Activated CD8-positive, alpha-beta memory T cell treated with anti-CD3 and anti-CD28 coated beads, Interleukin-2, amount 50 U/mL, for 24 hours (primary cell): Measurements from ENCODE around the gene LRCH1.

Source experiments
- DNase-seq: peaks from one replicate; pipeline ENCODE4 v3.0.0-alpha.2; 2020; ENCODE audit errors: extremely low read depth

The LRCH1 gene

DNA sequence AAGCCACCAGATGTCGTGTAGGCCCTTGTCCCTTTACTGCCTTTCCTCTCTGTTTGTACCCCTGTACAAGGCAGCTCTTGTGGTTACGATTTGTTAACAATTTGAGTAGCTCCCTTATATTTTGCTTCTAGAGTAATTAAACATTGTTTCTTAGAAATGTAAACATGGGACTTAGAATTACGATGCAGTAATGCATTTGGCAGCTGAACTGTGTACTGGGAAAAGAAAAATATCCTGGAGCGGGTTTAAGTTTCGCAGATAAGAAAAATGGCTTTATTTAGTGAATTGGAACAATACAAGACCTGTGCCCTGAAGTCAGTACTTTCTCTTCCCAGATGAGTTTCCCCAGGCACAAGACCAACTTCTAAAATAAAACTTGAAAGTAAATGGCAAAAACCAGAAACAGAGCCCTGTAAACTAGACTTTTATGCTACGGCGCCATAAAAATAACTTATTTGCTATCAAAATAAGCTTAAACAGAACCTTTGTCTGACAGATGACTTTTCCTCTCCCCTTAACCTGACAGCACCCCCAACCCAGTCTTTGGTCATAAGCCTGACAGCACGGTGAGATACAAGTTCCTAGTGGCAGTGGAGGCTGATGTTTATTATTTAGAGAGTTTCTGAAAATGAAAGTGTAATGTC, 63.0 kb downstream of the LRCH1 start:
- no peak for DNase-seq

DNA sequence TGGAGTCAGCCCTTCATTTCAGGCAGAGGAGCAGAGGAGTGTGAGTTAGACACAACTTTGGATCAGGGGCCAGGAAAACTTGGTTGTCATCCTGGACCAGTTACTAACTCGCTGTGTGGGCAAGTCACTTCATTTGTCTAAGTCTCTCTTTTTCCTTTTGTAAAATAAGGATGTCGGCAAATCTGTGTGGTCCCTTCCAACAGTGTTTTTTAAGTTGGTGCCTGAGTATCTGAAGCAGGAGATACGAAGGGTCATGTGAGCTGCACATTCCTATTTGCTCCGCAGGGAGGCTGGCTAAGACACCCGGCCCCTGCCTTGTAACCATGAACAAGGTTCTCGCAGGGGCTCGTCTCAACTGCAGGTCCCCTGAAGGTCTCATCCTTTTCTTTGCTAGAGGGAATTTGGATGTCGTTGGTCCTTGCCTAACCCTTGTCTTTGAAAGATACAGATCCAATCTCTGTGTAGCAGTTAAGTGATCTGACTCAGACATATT, 64.3 kb downstream of the LRCH1 start:
- no peak for DNase-seq

DNA sequence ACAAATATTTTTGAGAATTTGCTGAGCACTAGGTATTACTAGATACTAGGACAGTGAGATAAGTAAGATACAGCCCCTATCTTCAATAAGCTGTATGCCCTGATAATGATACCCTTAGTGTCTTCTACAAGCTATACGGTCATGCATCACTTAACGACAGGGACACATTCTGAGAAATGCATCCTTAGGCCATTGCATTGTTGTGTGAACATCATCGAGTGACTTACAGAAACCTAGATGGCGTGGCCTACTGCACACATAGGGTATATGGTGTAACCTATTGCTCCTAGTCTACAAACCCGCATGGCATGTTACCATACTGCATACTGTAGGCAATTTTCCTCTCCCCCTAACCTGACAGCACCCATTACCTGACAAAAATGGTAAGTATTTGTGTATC, 64.9 kb downstream of the LRCH1 start:
- DNase-seq: no peak

DNA sequence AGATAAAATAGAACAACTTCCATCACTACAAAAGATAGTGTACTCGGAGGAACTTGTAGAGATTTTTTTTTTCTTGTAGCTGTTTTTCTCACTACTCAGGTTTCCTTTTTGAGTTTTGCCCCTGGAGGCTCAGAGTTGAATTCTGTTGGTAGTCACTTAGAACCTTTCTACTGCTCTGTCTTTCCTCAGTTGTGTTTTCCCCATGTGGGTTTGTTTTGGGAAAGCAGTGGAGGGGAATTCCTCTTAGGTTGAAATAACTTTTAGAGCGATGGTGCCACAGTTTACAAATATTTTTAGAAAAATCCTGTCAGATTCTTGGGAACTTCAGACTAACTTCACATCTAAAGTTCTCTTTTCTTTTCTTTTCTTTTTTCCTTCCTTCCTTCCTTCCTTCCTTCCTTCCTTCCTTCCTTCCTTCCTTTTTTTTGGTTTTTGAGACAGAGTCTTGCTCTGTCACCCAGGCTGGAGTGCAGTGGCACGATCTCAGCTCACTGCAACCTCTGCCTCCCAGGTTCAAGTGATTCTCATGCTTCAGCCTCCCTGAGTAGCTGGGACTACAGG, 65.8 kb downstream of the LRCH1 start:
- no peak for DNase-seq

DNA sequence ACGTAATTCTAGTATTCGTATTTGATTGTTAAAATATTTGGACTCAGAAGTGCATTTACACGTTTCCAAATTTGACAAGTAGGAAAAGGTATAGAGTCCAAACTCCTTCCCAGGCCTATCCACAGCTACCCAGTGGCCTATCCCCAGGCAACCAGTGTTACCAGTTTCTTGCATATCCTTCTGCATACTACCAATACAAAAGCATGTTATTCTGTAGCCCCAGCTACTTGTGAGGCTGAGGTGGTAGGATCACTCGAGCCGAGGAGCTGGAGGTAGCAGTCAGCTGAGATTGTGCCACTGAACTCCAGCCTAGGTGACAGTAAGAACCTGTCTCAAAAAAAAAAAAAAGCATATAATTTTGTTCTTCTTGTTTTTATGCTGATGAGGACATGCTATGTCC, 67.1 kb downstream of the LRCH1 start:
- DNase-seq: no peak

DNA sequence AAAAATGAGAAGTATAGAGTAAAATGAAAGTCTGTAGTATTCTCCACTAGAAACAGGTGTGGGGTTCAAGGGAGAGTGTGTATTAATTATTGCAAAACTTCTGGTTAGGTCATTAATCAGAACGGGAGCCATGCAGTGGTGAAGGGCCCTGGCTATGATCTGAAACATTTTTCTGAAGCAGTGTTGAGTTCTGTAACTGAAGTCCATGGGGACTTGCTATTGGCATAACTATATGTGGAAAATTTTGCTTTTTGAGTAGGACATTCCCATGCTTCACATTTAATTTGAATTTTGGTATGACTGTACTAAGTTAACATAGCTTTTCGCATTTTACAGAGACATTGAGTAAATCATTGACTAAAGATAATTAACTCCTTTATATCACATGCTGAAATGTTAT, 67.5 kb downstream of the LRCH1 start:
- no peak for DNase-seq

DNA sequence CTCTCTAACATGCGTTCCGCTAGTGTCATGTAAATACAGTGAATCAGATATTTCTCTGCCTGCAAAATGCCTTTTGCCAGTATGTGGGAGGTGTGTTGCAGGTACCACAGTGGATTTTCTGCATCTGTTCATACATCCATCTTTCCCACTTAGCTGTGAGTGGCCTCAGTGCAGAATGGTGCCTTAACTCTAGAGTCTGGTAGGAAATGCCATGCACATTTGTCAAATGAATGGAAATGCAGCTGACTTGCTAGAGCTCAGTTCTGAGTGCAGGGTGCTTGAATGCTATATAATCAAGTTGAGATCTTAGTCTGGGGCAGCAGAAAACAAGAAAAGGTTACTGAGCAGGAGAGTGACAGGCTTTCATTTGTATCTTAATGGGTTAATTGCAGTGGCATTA, 68.2 kb downstream of the LRCH1 start:
- no peak for DNase-seq

DNA sequence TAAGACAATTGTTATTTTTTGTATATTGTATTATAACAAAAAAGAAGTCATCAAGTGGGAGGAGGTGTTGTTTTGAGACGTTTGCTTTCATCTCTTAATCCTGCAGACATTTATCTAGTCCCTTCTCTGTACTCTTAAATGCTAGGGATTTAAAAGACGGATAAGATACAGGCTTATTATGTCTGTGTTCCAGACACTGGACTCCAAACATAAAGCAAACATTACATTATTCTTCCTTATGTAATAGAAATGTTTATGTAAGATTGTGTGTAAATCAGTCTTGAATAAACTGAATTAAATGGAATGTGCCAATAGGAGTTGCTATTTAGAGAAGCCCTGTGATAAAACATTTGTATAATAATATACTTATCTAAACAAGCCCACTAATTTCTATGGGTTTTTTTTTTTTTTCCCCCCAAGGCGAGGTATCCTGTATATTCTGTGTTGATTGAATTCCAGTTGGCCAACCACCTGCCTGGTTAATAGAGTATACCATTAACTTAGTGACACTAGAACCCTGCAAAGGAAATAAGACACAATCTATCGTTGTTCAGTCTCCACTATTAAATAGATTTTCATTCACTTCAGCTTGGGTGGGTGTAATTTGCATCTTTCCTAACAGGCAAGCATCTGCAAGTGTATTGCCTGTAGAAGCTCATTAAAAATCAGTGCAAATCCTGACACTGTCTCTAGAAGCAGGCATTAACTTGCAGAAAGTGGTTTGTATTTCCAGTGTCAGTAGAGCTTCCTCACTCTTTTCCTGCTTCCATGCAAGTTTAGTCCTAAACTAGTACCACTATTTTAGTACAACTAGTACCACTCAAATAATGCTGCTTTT, 69.0 kb downstream of the LRCH1 start:
- DNase-seq: no peak

DNA sequence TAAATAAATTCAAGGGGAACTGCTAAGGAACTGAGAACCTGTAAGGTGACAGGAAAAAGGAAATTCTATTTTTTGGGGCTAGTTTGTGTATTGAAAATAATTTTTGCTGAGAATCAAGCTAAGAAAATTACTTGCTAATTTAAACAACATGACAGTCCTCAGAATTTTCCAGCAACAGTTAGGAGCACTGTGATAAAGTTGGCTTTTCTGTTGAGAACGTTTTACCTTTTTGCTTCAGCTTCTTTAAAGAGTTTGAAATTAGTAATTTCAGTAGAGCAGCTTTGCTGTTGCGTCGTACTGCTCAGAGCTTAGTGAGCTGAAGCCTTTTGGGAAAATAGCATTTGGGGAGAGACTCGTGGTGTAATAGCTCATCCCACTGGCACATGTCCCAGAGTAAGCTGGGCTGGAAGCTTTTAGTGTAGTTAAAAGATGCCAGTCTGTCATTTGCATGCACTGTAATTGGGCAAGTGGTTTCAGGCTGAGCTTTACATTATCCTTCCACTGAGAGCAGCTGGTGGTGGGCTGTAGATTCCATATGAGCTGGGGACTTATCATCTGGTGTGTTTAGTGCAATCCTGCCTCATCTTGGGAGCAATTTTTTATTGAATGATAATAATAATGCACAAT, 69.8 kb downstream of the LRCH1 start:
- no peak for DNase-seq

DNA sequence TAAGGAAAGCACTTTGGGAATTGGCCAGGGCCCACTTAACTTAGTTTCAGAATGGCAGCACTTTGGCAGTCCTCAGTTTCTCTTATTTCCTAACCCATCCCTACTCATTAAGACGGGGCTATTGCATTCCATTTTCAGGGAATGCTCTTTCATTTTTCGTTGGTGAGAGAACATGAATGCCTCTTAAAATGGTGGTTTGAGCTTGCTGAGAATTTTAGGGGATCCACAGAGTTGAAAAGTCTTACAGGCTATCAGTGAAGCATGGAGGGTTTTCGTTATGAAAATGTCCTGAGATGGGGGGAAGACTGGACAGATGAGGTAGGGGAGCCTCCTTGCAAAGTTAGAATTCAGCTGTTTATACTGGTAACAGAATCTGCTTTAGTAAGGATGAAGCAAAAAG, 71.4 kb downstream of the LRCH1 start:
- no peak for DNase-seq

DNA sequence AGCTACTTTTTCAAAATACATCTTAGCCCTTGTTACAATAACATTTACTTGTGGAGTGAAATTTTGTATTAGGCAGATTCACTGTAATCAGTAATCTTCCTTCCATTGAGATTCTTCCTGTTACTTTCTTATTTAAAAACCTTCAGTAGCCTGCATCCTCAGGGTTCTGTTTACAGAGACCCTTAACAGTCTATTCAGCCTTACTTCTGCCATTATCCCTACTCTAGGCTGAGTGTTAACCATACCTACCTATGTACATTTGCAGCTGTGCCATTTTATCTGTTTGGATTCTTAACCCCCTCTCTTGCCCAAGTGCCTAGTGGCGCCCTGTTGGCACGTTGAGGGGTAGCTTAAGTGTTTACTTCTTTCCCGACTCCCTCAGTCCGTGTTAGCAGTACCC, 71.9 kb downstream of the LRCH1 start:
- DNase-seq: no peak

DNA sequence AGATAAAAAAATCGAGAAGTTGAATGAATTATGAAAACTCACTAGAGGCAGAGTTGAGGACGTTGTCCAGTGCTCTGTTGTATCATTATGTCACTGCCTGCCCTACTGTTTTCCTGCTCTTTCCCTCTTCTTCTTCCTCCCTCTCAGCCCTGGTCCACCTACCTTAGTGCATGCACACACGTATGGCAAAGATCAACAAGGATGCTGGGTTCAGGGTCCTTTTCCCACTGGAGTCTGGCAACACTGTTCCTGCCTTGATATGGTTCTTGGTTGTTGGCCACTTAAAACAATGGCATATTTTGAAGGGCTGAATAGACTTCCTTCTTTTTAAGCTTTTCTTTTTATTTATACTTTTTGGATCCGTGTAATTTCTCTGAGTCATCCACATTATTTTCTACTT, 74.5 kb downstream of the LRCH1 start:
- no peak for DNase-seq

DNA sequence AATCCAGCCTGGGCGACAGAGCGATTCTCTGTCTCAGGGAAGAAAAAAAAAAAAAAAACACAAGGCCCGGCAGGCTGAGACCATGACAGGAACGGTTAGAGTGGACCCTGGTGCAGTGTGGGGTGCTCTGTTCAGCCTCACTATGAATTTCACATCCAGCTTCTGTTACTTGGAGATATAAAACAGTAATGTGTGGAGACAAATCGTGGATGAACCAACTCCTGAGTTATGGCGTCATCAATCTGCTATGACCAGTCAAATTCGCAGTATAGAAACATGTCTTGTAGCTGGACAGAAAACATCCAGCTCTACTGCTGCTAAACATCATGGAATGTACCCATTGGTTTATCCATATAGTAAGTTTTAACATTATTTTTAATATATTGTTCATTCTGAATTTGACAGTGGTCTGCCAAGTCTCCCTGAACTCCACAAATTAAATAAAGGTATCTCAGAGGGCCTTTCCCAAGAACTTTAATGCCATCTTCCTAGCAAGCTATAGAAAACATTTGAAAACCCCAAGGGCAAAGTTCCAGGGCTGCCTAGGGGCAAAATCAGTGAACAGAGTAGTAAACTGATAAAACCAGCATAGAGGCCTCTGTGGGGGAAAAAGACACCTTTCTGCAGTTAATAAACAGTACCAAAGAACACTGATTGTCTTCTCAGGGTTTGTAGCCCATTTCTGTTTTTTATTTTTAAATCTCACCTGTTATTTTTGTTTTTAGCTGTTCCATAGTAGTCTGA, 75.8 kb downstream of the LRCH1 start:
- DNase-seq: no peak

DNA sequence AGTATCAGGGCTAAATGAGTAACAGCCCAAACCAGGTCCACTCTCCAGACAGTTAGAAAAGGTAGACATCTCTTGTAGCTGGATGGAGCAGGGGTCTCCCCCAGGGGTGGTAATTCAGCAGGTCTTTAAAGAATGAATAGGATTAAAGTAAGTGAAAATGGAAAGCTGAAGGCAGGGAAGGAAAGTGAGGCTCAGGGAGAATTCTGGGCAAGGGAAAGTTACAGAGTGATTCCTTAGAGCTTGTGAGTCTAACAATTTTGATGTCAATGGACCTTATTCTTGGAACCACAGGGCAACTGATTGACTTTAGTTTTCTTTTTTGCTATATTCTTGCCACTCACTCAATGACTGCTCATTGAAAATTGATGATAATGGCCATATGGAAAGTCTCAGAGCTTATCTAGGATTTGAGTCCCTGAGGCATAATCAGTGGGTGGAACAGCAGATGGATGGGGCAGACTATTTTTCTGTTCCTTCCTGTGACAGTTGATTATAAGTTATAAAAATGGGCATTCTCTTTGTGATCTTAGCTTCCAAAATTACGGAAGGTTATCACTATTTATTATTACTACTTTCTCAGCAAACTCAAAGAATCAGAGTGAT, 76.9 kb downstream of the LRCH1 start:
- no peak for DNase-seq

DNA sequence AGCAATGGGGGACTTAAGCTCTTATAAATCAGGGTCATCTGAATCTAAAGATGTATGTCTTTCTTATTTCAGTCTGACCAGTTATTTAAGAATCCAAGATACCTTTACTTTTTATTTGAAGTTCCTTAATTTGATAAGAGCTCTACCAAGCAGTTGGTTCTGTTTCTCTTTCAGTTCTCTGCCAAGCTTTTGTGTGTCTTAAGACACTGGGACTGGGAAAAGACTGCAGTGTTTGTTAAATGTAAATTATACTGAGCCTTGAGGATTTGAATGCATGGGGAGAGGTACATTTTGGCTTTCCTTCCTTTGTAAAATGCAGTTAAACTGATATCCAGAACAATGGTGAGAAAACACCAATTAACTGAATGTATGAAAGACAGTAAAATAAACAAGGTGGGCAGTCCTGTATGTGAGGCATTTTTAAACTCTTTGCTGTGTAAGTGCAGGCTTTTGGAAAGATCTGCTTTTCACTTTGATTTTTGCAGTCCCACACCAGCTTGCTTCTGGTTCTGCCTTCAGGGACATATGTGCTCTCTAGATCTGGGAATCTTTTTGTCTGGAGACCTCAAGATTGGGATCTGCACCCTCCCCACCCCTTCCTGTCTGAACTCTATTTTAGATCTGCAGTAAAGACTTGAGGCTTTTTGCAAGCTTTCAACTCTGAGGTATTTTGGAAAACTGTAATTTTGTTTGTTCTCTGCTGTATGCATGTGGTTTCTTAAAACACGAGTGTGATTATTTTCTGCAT, 77.6 kb downstream of the LRCH1 start:
- DNase-seq: no peak

DNA sequence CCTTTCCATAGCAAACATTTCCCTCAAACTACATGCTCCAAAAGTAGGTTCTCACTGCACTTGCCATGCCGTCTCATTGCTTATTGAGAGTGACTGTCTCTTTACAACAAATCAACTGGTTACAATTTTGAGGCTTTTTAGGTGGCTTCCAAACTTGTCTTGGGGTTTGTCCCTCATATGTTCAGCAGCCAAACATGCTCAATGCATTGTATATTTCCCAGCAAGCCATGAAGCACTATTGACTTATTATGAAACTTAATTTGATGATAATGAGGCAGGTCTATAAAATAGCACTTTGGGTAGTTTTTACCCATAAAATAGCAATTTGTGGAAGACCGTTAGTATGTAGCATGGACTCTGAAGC, 78.2 kb downstream of the LRCH1 start:
- DNase-seq: no peak

DNA sequence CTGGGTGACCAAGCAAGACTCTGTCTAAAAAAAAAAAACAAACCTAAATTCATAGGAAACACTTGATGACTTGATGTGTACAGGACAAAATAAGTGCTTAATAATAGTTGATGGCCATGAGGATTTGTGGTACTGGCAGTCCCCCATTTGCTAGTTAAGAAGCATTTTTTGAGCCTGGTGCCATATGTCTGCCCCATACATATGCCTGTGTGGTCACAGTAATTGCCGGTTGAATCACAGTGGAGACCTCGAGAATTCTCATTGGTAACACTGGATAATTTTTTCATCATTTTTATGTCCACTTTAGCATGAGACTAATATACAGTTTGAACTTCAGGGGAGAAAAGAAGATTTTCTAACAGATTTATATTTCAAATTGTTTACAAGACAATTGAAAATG, 79.2 kb downstream of the LRCH1 start:
- DNase-seq: no peak

DNA sequence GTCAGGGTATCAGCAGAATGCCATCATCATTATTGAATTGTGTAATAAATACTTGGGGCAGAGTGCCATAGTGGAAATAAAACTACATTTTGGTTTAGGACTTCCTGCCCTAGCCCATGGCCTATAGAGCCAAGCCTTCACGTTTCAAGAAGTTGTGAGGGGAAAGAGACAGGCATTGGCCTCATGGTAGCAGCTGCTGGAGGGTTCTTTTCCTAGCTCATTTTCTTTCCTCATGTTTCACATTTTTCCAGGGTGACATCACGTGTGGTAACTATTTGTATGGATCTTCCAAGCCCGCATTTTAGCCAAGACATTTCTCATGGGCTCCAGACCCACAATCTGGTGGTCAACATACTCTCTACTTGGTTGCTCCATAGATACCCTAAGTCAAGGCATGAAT, 80.4 kb downstream of the LRCH1 start:
- no peak for DNase-seq

DNA sequence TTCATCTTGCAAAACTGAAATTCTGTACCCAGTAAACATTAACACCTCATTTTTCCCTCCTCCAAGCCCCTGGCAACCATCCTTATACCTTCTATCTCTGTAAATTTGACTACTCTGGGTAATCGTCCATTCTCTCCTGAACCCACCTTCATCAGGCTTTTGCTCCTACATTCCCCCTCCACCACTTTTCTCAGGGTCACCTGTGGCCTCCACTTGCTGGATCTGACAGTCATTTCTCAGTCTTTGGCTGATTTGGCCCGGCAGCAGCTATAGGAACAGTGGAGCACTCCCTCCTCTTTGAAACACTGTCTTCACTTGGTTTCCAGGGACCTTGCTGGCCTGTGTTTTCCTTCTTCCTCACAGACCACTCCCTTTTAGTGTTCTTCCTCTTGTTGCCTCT, 83.5 kb downstream of the LRCH1 start:
- DNase-seq: no peak

DNA sequence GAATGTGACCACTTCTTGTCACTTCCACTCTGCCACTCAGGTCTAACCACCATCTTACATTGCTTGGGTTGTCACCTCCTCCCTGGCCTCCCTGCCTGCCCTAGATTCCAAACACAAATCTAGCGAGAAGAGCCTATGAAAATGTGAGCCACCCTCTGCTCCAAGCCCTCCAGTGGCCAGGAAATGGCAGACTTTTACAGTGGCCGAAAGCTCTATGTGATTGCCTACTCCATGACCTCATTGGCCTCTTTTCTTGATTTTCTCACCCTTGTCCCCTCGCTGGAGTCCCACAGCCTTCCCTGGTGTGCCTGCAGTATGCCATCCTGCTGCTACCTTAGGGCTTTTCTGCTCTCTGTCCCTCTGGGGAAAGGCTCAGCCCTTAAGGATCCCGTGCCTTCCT, 84.2 kb downstream of the LRCH1 start:
- no peak for DNase-seq

DNA sequence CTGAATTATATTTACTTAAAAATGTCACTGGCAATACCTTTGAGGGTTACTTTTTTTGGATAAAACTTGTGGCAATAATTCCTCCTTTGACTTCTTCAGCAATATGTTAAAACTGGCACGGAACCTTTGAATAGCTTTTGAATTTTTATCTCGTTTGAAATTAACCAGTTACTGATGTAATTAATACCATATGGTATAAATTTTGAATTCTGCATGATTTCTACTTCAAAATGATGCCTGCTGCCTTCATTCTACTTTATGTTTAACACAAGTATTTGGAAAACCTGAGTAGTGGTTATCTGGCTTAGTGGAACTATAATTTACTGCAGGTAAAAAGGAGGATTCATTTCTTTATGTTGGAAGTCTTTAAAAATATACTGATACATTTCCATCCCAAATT, 85.3 kb downstream of the LRCH1 start:
- DNase-seq: no peak
